A549 treated with Hydrocortisone at 1 μM for 4 hours (cell line): ENCODE measurements around the gene SEMA4A. TPM values are rescaled to one million over a fixed set of nuclear protein-coding genes. Genes with fewer than 3 reads are reported as not detected.

Experiments
- total RNA-seq: library from RNA; stranded (reverse); fragments of 200-300 nt; extraction: Qiagen RNA extraction; gene quantifications from 5 replicates; pipeline ENCODE4 v1.2.3, GENCODE V29; 2022

The SEMA4A gene
- total RNA-seq: 0.36 to 0.43 TPM (median 0.40 TPM) in 5 replicates

DNA sequence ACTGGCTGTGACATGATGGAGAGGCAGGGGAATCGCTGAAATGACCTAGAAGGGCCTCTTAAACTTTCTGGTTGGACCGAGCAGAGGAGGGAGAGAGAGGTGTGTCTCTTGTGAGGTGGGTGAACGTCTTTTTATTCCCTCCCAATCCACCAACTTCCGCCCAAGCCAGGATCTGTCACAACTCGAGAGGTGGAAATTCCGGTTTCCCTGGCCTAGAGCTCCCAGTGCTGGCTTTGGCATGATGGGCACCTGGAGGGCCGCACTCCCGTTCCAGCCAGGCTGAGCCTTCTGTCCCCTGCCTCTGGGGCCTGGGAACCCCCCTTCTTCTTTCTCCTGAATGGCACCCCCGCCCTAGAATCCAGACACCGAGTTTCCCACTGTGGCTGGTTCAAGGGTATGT lies at the start of gene SEMA4A:
Gene SEMA4A, plus strand, starts transcription at position 224 of the 400 bp plus-strand sequence. CDS start 994 bp downstream, outside the sequence.

DNA sequence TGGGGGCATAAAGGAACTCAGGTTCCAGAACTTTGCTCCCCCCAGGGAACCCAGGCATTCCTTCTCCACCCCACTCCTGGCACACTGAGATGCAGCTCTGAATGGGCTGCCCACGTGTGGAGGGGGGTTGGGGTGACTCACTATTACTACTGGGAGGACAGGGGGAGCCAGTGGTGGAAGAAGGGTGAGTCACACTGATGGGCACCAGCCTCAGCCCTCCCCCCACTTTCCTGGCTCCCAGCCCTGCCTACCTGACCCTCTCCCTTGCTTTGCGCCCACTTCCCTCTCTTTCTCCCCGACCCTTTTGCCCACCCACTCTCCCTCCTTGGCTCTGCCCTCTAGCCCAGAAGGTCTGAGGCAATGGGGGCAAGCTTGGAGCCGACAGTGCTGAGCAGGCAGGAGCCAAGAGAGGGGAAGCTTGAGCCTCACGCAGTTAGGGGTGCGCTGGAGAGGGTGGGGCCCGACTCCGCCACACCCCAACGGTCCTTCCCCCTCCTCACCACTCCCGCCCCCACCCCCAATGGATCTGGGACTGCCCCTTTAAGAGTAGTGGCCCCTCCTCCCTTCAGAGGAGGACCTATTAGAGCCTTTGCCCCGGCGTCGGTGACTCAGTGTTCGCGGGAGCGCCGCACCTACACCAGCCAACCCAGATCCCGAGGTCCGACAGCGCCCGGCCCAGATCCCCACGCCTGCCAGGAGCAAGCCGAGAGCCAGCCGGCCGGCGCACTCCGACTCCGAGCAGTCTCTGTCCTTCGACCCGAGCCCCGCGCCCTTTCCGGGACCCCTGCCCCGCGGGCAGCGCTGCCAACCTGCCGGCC lies 39.1 kb upstream of the SEMA4A start, which contains the start of gene LMNA:
Gene LMNA, plus strand, starts transcription at position 611 of the 818 bp plus-strand sequence. CDS start 208 bp downstream, outside the sequence.

DNA sequence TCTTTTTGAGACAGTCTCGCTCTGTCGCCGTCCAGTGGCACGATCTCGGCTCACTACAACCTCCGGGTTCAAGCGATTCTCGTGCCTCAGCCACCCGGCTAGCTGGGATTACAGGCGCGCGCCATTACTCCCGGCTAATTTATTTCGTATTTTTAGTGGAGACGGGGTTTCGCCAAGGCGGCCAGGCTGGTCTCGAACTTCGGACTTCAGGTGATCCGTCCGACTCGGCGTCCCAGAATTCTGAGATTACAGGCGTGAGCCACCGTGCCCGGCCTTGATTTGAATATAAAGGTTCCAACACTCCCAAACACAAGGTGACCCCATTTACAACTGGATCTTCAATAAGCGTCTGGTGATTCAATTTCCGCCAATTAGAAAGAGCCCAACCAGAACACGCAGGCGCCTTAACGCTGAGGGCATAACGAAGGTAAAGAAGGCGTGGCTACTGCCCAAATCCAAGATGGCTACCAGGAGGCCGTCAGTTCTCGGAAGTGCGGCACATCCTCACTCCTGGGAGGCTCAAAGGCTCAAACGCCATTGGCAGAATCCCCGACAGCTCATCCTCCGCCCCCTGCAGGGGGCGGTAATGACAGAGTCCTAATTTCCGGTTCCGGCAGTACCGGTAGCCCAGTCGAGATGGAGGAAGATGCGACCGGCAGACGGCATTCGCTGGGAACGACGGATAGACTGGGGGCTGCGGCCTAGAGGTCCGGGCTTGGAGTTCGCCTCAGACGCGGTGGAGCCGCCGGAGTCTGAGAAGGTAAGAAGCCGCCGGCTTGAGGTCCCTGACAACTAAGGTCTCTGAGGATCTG lies 40.3 kb downstream of the SEMA4A start, which contains the start of gene SLC25A44:
Gene SLC25A44, plus strand, starts transcription at position 617 of the 812 bp plus-strand sequence. CDS start 5,744 bp downstream, outside the sequence.

DNA sequence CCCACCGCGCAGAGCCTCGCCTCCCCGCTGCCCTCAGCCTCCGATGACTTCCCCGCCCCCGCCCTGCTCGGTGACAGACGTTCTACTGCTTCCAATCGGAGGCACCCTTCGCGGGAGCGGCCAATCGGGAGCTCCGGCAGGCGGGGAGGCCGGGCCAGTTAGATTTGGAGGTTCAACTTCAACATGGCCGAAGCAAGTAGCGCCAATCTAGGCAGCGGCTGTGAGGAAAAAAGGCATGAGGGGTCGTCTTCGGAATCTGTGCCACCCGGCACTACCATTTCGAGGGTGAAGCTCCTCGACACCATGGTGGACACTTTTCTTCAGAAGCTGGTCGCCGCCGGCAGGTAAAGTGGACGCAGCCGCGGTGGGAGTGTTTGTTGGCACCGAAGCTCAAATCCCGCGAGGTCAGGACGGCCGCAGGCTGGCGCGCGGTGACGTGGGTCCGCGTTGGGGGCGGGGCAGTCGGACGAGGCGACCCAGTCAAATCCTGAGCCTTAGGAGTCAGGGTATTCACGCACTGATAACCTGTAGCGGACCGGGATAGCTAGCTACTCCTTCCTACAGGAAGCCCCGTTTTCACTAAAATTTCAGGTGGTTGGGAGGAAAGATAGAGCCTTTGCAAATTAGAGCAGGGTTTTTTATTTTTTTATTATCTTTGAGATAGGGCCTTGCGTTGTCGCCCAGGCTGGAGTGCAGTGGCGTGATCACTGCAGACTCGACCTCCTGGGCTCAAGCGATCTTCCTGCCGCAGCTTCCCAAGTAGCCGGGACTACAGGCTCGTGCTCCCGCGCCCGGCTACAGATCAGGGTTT lies 59.7 kb downstream of the SEMA4A start, which contains the start of gene PMF1:
Gene PMF1, plus strand, starts transcription at position 175 of the 811 bp plus-strand sequence. Its CDS starts 9 bp downstream, at position 184.

Other genes with a start within 250 kb of the SEMA4A start
- gene RIT1, start 242.2 kb upstream of the SEMA4A start, total RNA-seq: 18.7 to 22.1 TPM (median 21.6 TPM) in 5 replicates
- gene KHDC4, start 219.2 kb upstream of the SEMA4A start, total RNA-seq: 20.0 to 23.2 TPM (median 22.2 TPM) in 5 replicates
- gene RXFP4, start 211.9 kb upstream of the SEMA4A start, total RNA-seq: not detected in 5 replicates
- gene ARHGEF2, start 175.0 kb upstream of the SEMA4A start, total RNA-seq: 27.6 to 42.5 TPM (median 34.0 TPM) in 5 replicates
- gene SSR2, start 132.6 kb upstream of the SEMA4A start, total RNA-seq: 254 to 271 TPM (median 259 TPM) in 5 replicates
- gene UBQLN4, start 99.8 kb upstream of the SEMA4A start, total RNA-seq: 34.3 to 41.2 TPM (median 40.5 TPM) in 5 replicates
- 140 to 156 TPM (median 148 TPM) in 5 replicates for gene LAMTOR2, start 98.8 kb upstream of the SEMA4A start, total RNA-seq
- 0.17 to 0.28 TPM in 2 of 5 replicates, not detected in the others for gene RAB25, start 92.4 kb upstream of the SEMA4A start, total RNA-seq
- gene MEX3A, start 71.1 kb upstream of the SEMA4A start, total RNA-seq: 1.2 to 2.4 TPM (median 2.2 TPM) in 5 replicates
- gene LMNA, start 38.9 kb upstream of the SEMA4A start, total RNA-seq: 697 to 752 TPM (median 725 TPM) in 5 replicates
- 25.7 to 32.0 TPM (median 27.0 TPM) in 5 replicates for gene SLC25A44, start 40.5 kb downstream of the SEMA4A start, total RNA-seq
- 47.7 to 63.9 TPM (median 60.3 TPM) in 5 replicates for gene PMF1, start 59.4 kb downstream of the SEMA4A start, total RNA-seq
- gene BGLAP, start 88.6 kb downstream of the SEMA4A start, total RNA-seq: 0.16 to 0.62 TPM (median 0.30 TPM) in 3 of 5 replicates, not detected in the others
- gene PAQR6, start 94.5 kb downstream of the SEMA4A start, total RNA-seq: 2.7 to 4.3 TPM (median 3.3 TPM) in 5 replicates
- 41.9 to 46.8 TPM (median 43.0 TPM) in 5 replicates for gene SMG5, start 129.2 kb downstream of the SEMA4A start, total RNA-seq
- 7.4 to 8.6 TPM (median 7.5 TPM) in 5 replicates for gene TMEM79, start 130.7 kb downstream of the SEMA4A start, total RNA-seq
- 36.3 to 48.1 TPM (median 45.0 TPM) in 5 replicates for gene GLMP, start 142.1 kb downstream of the SEMA4A start, total RNA-seq
- not detected in 5 replicates for gene VHLL, start 145.7 kb downstream of the SEMA4A start, total RNA-seq
- gene CCT3, start 184.7 kb downstream of the SEMA4A start, total RNA-seq: 373 to 439 TPM (median 401 TPM) in 5 replicates
- 1.7 to 2.8 TPM (median 2.1 TPM) in 5 replicates for gene TSACC, start 184.9 kb downstream of the SEMA4A start, total RNA-seq
- gene RHBG, start 215.6 kb downstream of the SEMA4A start, total RNA-seq: 0.09 TPM in 1 of 5 replicates, not detected in the others